Mesendoderm (in vitro differentiated cells): Measurements from ENCODE around the gene TMEM181.

ENCODE experiments used
- DNase-seq: peaks from one replicate; pipeline ENCODE4 v3.0.0; 2013
- H2AK5ac ChIP-seq: 2 replicates; pipeline ENCODE4 v1.6.1; 2013; ENCODE audit warnings: low read length, inconsistent platforms
- H2BK120ac ChIP-seq: 2 replicates; pipeline ENCODE4 v1.6.1; 2013; ENCODE audit warnings: low read depth, mild to moderate bottlenecking, low read length, moderate library complexity, mixed read lengths
- H2BK15ac ChIP-seq: replicated peaks from 2 replicates; pipeline ENCODE4 v1.6.1; 2013; ENCODE audit warnings: low read depth, mild to moderate bottlenecking, moderate library complexity
- H2BK5ac ChIP-seq: 2 replicates; pipeline ENCODE4 v1.6.1; 2013; ENCODE audit warnings: low read length, inconsistent platforms
- H3K18ac ChIP-seq: 2 replicates; pipeline ENCODE4 v1.6.1; 2013; ENCODE audit warnings: mild to moderate bottlenecking, low read length, mixed read lengths
- H3K23ac ChIP-seq: one replicate; pipeline ENCODE4 v1.6.1; 2013; ENCODE audit warnings: low read length
- H3K27ac ChIP-seq: 2 replicates; pipeline ENCODE4 v1.5.1; 2013; ENCODE audit warnings: low read depth, mild to moderate bottlenecking, inconsistent platforms, low read length, moderate library complexity
- H3K27me3 ChIP-seq: 2 replicates; pipeline ENCODE4 v1.6.1; 2013; ENCODE audit warnings: low read length, control low read depth, mild to moderate bottlenecking, inconsistent platforms; ENCODE audit not compliant: insufficient read depth, poor library complexity
- H3K36me3 ChIP-seq: 2 replicates; pipeline ENCODE4 v1.6.1; 2013; ENCODE audit warnings: low read length, inconsistent platforms; ENCODE audit not compliant: control insufficient read depth, insufficient read depth
- H3K4ac ChIP-seq: one replicate; pipeline ENCODE4 v1.6.1; 2013; ENCODE audit warnings: low read depth, mild to moderate bottlenecking, low read length, moderate library complexity
- H3K4me1 ChIP-seq: 2 replicates; pipeline ENCODE4 v1.6.1; 2013; ENCODE audit warnings: low read depth, low read length, inconsistent platforms; ENCODE audit not compliant: control insufficient read depth
- H3K4me2 ChIP-seq: 2 replicates; pipeline ENCODE4 v1.6.1; 2013; ENCODE audit warnings: low read length
- H3K4me3 ChIP-seq: 2 replicates; pipeline ENCODE4 v1.5.1; 2013; ENCODE audit warnings: mild to moderate bottlenecking, low read length
- H3K56ac ChIP-seq: one replicate; pipeline ENCODE4 v1.6.1; 2013; ENCODE audit warnings: low read length
- H3K79me1 ChIP-seq: 2 replicates; pipeline ENCODE4 v1.6.1; 2013; ENCODE audit warnings: low read length, inconsistent platforms
- H3K79me2 ChIP-seq: 2 replicates; pipeline ENCODE4 v1.6.1; 2013; ENCODE audit warnings: mild to moderate bottlenecking, low read length; ENCODE audit not compliant: control insufficient read depth, insufficient read depth
- H3K9ac ChIP-seq: 2 replicates; pipeline ENCODE4 v1.6.1; 2013; ENCODE audit warnings: low read length, inconsistent platforms
- H4K5ac ChIP-seq: one replicate; pipeline ENCODE4 v1.6.1; 2013; ENCODE audit warnings: low read length
- H4K8ac ChIP-seq: one replicate; pipeline ENCODE4 v1.6.1; 2013; ENCODE audit warnings: low read depth, mild to moderate bottlenecking, control low read depth, low read length, moderate library complexity
- WGBS: extraction: QIAGEN DNeasy Blood & Tissue Kit; methylation state at CpG from one replicate; pipeline ENCODE4 v1.1.7; 2013; ENCODE audit warnings: low lambda C conversion rate, missing lambda C conversion rate; ENCODE audit not compliant: insufficient coverage; ENCODE audit errors: extremely low coverage; 5-methylcytosine and 5-hydroxymethylcytosine counted together

Gene TMEM181

DNA sequence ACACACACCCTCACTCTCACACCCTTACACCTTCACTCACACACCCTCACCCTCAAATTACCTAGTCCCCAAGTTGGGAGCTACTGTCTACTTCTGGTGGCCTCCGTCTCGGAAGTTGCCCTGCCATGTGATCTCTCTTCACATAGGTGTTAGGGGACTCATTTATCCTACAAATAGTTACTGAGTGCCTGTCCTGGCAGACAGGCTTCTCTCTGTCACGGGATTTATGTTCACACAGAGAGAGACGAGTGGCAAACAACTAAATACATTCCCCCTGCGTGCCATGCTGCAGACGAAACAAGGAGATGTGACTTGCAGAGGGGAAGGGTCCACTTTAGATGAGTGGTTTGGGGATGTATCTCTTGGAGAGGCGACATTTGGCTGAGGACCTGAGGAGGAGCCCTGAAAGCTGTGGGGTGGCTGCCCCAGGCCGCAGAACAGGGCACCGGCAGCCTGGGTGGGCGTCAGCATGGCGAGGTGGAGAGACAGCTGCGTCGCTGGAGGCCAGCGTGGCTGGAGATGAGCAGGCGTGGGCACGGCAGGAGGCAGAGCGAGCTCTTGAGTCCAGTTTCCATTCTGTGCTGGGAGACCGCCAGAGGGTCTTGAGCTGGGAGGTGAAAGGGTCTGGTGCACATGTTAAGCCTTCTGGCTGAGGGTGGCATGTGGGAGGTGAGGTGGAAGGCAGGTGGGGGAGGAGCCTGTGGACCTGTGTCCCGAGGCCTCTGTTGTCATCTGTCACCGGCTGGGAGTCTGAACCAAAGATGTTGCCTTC is 67.5 kb downstream of the TMEM181 start:
- H2BK5ac ChIP-seq, result no peak overlapping the region
- no peak overlapping the region for H4K5ac ChIP-seq
- H3K23ac ChIP-seq, result no peak overlapping the region
- H2BK15ac ChIP-seq, result no peak overlapping the region
- H3K4ac ChIP-seq, result no peak overlapping the region
- peaks cover 1% of the 10 kb centered on the region for H3K79me1 ChIP-seq
- H3K4me2 ChIP-seq, result no peak overlapping the region
- no peak overlapping the region for H3K27ac ChIP-seq
- H3K79me2 ChIP-seq, result no peaks in the 10 kb centered on the region
- H3K18ac ChIP-seq, result no peak overlapping the region
- H3K4me1 ChIP-seq, result no peaks in the 10 kb centered on the region
- no peak overlapping the region for H3K9ac ChIP-seq
- no peak for DNase-seq
- no peak overlapping the region for H4K8ac ChIP-seq
- H3K4me3 ChIP-seq, result no peak overlapping the region
- no CpG with 5 or more reads among the region's 20 CpGs for WGBS
- H2AK5ac ChIP-seq, result no peak overlapping the region
- H3K56ac ChIP-seq, result no peak overlapping the region
- no peak overlapping the region for H2BK120ac ChIP-seq
- H3K36me3 ChIP-seq, result peaks cover 6% of the 10 kb centered on the region
- no peaks in the 10 kb centered on the region for H3K27me3 ChIP-seq

GRCh38 chr6:158627940-158628211 is 68.0 kb downstream of the TMEM181 start:
- Histone ChIP-seq H3K56ac (no peak overlapping the region), H2AK5ac (no peak overlapping the region), H3K4me3 (no peak overlapping the region), H3K79me1 (peaks cover 1% of the 10 kb centered on the region), H3K23ac (no peak overlapping the region), H2BK120ac (no peak overlapping the region), H3K4me2 (no peak overlapping the region), H4K5ac (no peak overlapping the region), H2BK15ac (no peak overlapping the region), H3K27ac (no peak overlapping the region), H3K27me3 (no peaks in the 10 kb centered on the region), H3K18ac (no peak overlapping the region), H2BK5ac (no peak overlapping the region), H3K9ac (no peak overlapping the region), H3K4ac (no peak overlapping the region), H3K36me3 (peaks cover 5% of the 10 kb centered on the region), H4K8ac (no peak overlapping the region), H3K4me1 (no peaks in the 10 kb centered on the region), H3K79me2 (no peaks in the 10 kb centered on the region)
- DNase-seq, result no peak
- WGBS, result no CpG with 5 or more reads among the region's 9 CpGs

DNA sequence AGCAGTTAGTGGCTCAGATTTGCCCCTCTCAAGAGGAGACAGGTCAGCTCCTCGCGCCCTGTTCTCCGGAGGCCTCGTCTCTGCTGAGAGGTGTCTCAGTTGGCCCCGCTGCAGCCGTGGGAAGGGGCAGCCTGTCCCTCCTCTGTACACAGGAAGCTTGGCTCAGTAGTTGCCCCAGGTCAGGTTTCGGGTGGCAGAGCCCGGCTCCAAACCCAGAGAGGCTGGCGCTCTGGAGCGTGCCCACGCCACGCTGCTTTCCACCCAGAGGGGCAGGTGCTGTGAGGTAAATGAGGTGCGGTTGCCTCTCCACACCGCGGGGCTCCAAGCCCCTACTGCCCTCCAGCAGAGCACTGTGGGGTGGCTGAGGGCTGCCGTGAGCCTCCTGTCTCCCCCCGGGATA is 68.7 kb downstream of the TMEM181 start:
- Histone ChIP-seq H2BK5ac (no peak overlapping the region), H2BK120ac (no peak overlapping the region), H4K5ac (no peak overlapping the region), H3K18ac (no peak overlapping the region), H3K23ac (no peak overlapping the region), H3K9ac (no peak overlapping the region), H3K4ac (no peak overlapping the region), H3K4me2 (no peak overlapping the region), H3K27ac (no peak overlapping the region), H3K27me3 (no peaks in the 10 kb centered on the region), H3K36me3 (peaks cover 5% of the 10 kb centered on the region), H3K4me1 (no peaks in the 10 kb centered on the region), H3K79me2 (no peaks in the 10 kb centered on the region), H3K79me1 (peaks cover 1% of the 10 kb centered on the region), H2BK15ac (no peak overlapping the region), H3K4me3 (no peak overlapping the region), H4K8ac (no peak overlapping the region), H3K56ac (no peak overlapping the region), H2AK5ac (no peak overlapping the region)
- WGBS, result no CpG with 5 or more reads among the region's 17 CpGs
- no peak for DNase-seq

- Histone ChIP-seq H3K4me2 (no peak overlapping the region), H3K56ac (no peak overlapping the region), H3K36me3 (peaks cover 5% of the 10 kb centered on the region), H3K4me1 (no peaks in the 10 kb centered on the region), H2BK15ac (no peak overlapping the region), H4K5ac (no peak overlapping the region), H2AK5ac (no peak overlapping the region), H4K8ac (no peak overlapping the region), H3K79me1 (peaks cover 1% of the 10 kb centered on the region), H3K9ac (no peak overlapping the region), H3K23ac (no peak overlapping the region), H3K4me3 (no peak overlapping the region), H3K79me2 (no peaks in the 10 kb centered on the region), H2BK5ac (no peak overlapping the region), H2BK120ac (no peak overlapping the region), H3K4ac (no peak overlapping the region), H3K27ac (no peak overlapping the region), H3K27me3 (no peaks in the 10 kb centered on the region), H3K18ac (no peak overlapping the region)
- peak; percentile 67 for DNase-seq
- no CpG with 5 or more reads among the region's 20 CpGs for WGBS
These were observed 69.7 kb downstream of the TMEM181 start for GRCh38 chr6:158629367-158630221.

- Histone ChIP-seq H3K23ac (peak overlapping the region; percentile 16), H3K56ac (no peak overlapping the region), H3K36me3 (peaks cover 4% of the 10 kb centered on the region), H3K18ac (no peak overlapping the region), H3K79me1 (peaks cover 1% of the 10 kb centered on the region), H2AK5ac (no peak overlapping the region), H3K4me3 (no peak overlapping the region), H3K4me1 (no peaks in the 10 kb centered on the region), H2BK5ac (no peak overlapping the region), H3K4ac (no peak overlapping the region), H2BK120ac (no peak overlapping the region), H3K27ac (no peak overlapping the region), H3K4me2 (no peak overlapping the region), H3K9ac (no peak overlapping the region), H4K5ac (no peak overlapping the region), H3K79me2 (no peaks in the 10 kb centered on the region), H2BK15ac (no peak overlapping the region), H3K27me3 (no peaks in the 10 kb centered on the region), H4K8ac (no peak overlapping the region)
- DNase-seq, result no peak
- WGBS, result no CpG with 5 or more reads among the region's 19 CpGs
These were observed 71.2 kb downstream of the TMEM181 start for GRCh38 chr6:158630938-158631616.
